ENCODE results near the gene MIOX.

Gene MIOX

DNA sequence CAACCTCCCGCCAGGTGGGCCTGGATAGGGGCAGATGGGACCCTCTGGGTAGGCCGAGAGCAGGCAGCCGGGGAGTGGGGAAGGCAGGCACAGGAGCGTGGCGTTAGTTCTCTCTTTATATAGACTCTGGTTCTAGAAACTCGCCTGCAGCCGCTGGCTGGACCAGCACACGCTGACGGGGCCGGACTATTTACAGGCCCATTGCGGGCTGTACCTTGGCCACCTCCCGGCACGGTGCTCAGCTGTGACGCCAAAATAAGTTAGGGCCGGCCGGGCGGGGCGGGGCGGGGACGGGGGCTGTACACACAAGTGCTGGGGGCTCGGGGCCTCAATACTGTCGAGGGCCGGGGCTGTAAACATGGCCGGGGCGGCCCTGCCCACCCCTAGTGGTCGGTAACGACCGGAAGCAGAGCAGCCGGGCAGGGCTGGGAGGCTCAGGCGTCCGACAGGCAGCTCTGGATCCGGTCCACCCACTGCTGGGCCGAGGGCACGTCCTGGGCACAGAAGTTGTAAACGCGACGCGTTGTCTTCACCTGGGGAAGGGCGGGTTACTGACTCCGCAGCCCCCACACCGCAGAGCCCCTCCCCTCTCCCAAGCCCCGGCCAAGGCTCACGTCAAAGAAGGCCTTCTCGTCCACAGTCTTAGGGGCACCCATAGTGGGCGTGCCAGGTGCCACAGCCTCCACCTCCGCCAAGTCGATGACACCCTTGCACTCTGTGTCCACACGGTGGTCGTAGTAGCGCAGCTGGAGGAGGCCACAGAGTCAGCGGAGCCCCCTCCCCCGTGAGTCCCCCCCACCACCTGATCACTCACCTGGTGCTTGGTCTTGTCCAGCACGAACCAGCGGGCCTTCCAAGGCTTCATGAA, 39.7 kb upstream of the MIOX start:
- Histone ChIP-seq H3K4me2 (peak overlapping the region in 8 of 11 experiments; percentile 77 to 98 (median 93); a peak in 12 of 22 replicates), H3K36me3 (peaks cover 51 to 88% (median 73%) of the 10 kb centered on the region in 11 experiments), H3K4me3 (no peak overlapping the region), H3K4me1 (peaks cover 37 to 69% (median 63%) of the 10 kb centered on the region in 10 experiments), H3K27ac (0 out of 22 replicates have a peak overlapping the region, but pooled peaks of 1 of the 11 experiments have one; percentile 65), H3K9ac (peak overlapping the region in 6 of 11 experiments; percentile 19 to 73 (median 64); a peak in 3 of 22 replicates), H4K20me1 (peaks cover 23 to 87% (median 70%) of the 10 kb centered on the region in 11 experiments; a peak in 20 of 22 replicates), H3K27me3 (no peaks in the 10 kb centered on the region), H3K9me3 (replicated peaks in 1 of 11) (peaks cover 0 to 4% (median 0%) of the 10 kb centered on the region in 11 experiments; a peak in 1 of 22 replicates)
- no peak for TF ChIP-seq Cebpa-rat (IDR thresholded peaks at IDR 0.05)

DNA sequence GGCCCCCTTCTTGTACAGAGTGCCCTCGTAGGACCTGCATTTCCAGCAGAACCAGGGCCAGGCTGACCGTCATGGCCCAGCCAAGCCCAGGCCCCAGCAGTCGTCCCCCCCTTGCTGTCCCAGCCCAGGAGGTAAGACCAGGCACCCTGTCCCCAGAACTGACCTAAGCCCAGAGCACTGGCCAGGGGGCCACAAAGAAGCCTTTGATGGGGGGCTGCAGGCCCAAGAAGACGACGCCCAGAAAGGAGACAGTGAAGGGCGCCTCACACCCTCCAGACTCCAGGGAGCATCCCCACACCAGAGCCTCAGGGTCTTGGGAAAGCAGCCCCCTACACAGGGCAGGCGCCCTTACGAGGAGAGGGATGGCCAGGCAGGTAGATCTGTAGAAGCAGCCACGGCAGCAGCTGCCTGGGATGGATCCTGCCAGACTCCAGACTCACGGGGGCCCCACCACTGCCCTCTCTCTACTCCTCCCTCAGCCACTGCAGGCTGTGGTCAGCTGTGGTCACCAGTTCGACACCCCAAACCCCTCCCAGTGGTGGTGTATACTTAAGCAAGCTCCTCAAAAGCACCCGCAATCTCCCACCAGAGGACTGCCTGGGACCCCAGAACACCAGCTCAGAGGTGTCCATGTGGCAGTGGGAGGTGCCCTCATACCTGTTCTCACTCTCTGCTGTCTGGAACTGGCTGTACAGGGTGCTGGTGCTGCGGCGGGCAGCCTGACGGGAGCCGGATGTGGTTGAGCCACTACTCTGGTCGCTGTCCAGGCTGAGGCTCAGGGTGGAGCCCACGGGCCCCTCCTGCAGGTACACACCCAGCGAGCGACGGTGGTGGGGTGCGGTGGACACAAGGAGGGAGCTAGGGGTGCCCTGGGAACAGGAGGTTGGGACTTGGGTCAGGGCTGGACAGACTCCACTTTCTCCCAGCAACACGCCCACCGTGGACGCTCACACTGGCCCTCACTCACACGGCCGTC, 38.8 kb upstream of the MIOX start:
- peaks cover 0 to 4% (median 0%) of the 10 kb centered on the region in 11 experiments; a peak in 1 of 22 replicates for H3K9me3 ChIP-seq (replicated peaks in 1 of 11)
- peaks cover 19 to 87% (median 67%) of the 10 kb centered on the region in 11 experiments; a peak in 20 of 22 replicates for H4K20me1 ChIP-seq
- H3K4me3 ChIP-seq = no peak overlapping the region
- no peak for TF ChIP-seq Cebpa-rat (IDR thresholded peaks at IDR 0.05)
- peaks cover 53 to 92% (median 79%) of the 10 kb centered on the region in 11 experiments for H3K36me3 ChIP-seq
- peaks cover 43 to 68% (median 63%) of the 10 kb centered on the region in 10 experiments for H3K4me1 ChIP-seq
- H3K27me3 ChIP-seq = no peaks in the 10 kb centered on the region
- H3K9ac ChIP-seq = 0 out of 22 replicates have a peak overlapping the region, but pooled peaks of 1 of the 11 experiments have one; percentile 45
- H3K27ac ChIP-seq = peak overlapping the region in 2 of 11 experiments; percentile 39 to 43; a peak in 3 of 22 replicates
- H3K4me2 ChIP-seq = 0 out of 22 replicates have a peak overlapping the region, but pooled peaks of 4 of the 11 experiments have one; percentile 55 to 80 (median 69)

DNA sequence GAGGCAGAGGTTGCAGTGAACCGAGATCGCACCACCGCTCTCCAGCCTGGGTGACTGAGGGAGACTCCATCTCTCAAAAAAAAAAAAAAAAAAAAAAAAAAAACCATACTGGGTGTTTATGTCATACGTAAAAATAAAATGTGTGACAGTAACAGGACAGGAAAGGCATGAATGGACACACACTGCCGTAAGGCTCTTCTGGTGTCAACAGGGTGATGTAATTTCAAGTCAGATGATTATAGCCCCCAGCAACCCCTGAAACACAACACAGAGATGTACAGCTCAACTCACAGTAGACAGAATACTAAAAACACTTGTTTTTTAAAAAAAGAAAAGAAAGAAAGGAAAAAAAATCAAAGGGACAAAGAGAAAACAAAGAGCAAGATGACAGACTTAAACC, 34.0 kb upstream of the MIOX start:
- H3K27ac ChIP-seq = peak overlapping the region in 3 of 11 experiments; percentile 5 to 56 (median 55); a peak in 4 of 22 replicates
- H3K4me3 ChIP-seq = no peak overlapping the region
- no peak overlapping the region for H3K9ac ChIP-seq
- H3K9me3 ChIP-seq (replicated peaks in 1 of 11) = peaks cover 0 to 4% (median 0%) of the 10 kb centered on the region in 11 experiments; a peak in 1 of 22 replicates
- TF ChIP-seq Cebpa-rat (IDR thresholded peaks at IDR 0.05) = no peak
- H3K4me1 ChIP-seq = peaks cover 23 to 46% (median 32%) of the 10 kb centered on the region in 10 experiments
- H3K36me3 ChIP-seq = peaks cover 75 to 97% (median 89%) of the 10 kb centered on the region in 11 experiments
- H3K4me2 ChIP-seq = peak overlapping the region in 2 of 11 experiments; percentile 28; a peak in 3 of 22 replicates
- H4K20me1 ChIP-seq = peaks cover 12 to 96% (median 63%) of the 10 kb centered on the region in 11 experiments; a peak in 21 of 22 replicates
- H3K27me3 ChIP-seq = no peaks in the 10 kb centered on the region

DNA sequence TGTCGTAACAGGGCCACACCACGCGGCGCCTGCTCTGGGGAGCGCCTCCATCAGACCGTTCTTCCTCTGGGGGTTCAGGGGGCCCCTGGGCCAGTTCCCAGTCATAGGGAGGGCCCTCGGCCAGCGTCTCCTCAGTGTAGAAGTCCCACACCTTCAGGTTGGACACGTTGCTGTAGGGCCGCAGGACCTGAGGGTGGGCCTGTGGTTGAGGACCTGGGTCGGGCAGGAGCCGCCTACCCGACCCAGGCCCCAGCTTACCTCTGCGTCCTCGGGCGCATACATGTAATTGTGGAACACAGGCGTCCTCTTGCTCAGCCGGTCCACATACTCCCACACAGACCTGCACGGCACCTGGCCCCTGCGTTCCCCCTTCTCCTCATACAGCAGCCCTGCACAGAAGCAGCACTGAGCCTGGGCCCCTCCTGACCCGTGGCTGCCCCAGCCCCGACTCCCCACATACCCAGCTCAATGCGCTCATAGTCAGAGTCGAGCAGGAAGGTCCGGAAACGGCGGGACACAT, 32.0 kb upstream of the MIOX start:
- peaks cover 78 to 98% (median 91%) of the 10 kb centered on the region in 11 experiments for H3K36me3 ChIP-seq
- no peak overlapping the region for H3K9ac ChIP-seq
- peaks cover 11 to 96% (median 60%) of the 10 kb centered on the region in 11 experiments; a peak in 21 of 22 replicates for H4K20me1 ChIP-seq
- H3K4me3 ChIP-seq = no peak overlapping the region
- H3K27me3 ChIP-seq = no peaks in the 10 kb centered on the region
- no peak overlapping the region for H3K27ac ChIP-seq
- peaks cover 9 to 30% (median 17%) of the 10 kb centered on the region in 10 experiments for H3K4me1 ChIP-seq
- peaks cover 0 to 4% (median 0%) of the 10 kb centered on the region in 11 experiments; a peak in 1 of 22 replicates for H3K9me3 ChIP-seq (replicated peaks in 1 of 11)
- no peak for TF ChIP-seq Cebpa-rat (IDR thresholded peaks at IDR 0.05)
- H3K4me2 ChIP-seq = no peak overlapping the region

DNA sequence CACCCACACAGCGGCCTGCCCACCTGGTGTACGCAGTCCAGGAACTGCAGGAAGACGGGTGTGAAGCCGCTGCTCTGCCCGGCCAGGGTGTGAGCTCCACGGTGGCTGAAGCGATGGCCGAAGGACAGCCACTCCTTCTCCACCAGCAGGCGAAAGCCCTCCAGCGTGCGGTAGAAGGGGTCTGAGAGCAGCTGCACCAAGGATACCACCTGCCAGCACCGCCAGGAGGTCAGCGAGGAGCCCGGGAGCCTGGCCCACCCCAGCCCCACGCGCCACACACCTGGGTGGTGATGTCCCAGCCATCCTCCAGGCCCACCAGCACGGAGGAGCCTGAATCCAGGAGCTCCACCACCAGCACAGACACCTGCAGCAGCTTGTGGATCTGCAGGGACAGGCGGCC, 31.5 kb upstream of the MIOX start:
- H3K4me2 ChIP-seq = no peak overlapping the region
- no peak for TF ChIP-seq Cebpa-rat (IDR thresholded peaks at IDR 0.05)
- H3K36me3 ChIP-seq = peaks cover 80 to 99% (median 92%) of the 10 kb centered on the region in 11 experiments
- H3K9ac ChIP-seq = no peak overlapping the region; a peak in 1 of 22 replicates
- H3K9me3 ChIP-seq (replicated peaks in 1 of 11) = peaks cover 0 to 4% (median 0%) of the 10 kb centered on the region in 11 experiments; a peak in 1 of 22 replicates
- H3K27ac ChIP-seq = no peak overlapping the region
- H3K4me3 ChIP-seq = no peak overlapping the region
- no peaks in the 10 kb centered on the region for H3K27me3 ChIP-seq
- peaks cover 5 to 96% (median 55%) of the 10 kb centered on the region in 11 experiments; a peak in 20 of 22 replicates for H4K20me1 ChIP-seq
- peaks cover 3 to 24% (median 11%) of the 10 kb centered on the region in 10 experiments; a peak in 19 of 20 replicates for H3K4me1 ChIP-seq

DNA sequence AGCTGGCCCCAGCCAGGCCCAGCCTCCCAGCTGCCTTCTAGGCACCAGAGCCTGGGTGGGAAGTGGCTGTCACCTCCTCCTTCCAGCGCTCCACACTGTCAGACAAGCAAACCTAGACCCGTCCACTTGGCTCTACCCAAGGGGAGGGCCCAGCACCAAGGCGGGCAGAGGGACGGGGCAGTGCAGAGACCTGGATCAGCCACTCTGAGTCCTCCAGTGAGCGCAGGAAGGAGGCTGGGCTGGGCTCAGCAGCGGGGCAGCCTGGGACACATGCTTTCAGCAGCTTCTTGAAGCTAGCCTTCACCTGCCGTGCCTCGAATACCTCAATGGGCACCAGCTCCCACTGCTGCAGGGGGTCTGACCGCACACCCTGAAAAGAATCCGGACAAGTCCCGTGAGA, 30.6 kb upstream of the MIOX start:
- Histone ChIP-seq H3K4me2 (no peak overlapping the region), H4K20me1 (peaks cover 0 to 96% (median 51%) of the 10 kb centered on the region in 11 experiments; a peak in 18 of 22 replicates), H3K36me3 (peaks cover 80 to 99% (median 92%) of the 10 kb centered on the region in 11 experiments), H3K27ac (no peak overlapping the region), H3K9ac (no peak overlapping the region), H3K9me3 (replicated peaks in 1 of 11) (peaks cover 0 to 3% (median 0%) of the 10 kb centered on the region in 11 experiments; a peak in 1 of 22 replicates), H3K4me1 (peaks cover 0 to 20% (median 6%) of the 10 kb centered on the region in 10 experiments; a peak in 10 of 20 replicates), H3K27me3 (no peaks in the 10 kb centered on the region), H3K4me3 (no peak overlapping the region)
- TF ChIP-seq Cebpa-rat (IDR thresholded peaks at IDR 0.05) = no peak

DNA sequence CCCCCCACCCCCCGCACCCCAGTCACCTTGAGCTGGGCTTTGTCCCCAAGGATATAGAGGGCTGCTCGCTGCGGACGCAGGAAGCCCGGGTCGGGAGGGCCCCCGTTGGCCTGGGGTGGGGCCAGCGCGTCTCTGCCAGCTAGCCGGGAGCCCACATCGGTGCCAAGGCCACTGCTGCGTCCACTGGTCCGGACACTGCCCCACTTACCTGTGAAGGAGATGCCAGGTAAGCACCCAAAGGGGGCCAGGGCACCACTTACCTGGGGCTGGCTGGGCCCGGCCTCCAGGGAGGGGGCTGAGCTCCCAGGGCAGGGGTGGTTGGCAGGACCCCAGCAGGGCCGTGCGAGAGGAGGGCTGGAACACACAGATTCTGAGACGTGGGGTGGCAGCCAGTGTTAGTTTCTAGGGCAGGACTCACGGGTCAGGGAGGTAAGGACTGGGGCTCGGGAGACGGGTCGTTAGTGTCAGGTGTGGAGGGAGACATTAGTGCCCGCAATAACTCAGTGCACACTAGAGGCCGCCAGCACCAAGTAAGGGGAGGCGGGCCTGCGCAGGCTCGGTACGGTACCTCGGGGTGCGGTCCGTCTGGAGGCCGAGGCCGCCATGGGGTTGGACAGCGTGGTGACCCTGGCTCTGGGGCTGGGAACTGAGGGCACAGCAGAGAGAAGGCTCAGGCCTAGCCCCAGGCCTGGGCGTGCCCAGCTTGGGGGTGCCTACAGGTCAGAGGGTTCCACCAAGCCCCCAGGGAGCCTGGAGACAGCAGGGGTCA, 30.0 kb upstream of the MIOX start:
- no peak overlapping the region for H3K9ac ChIP-seq
- no peak overlapping the region for H3K4me3 ChIP-seq
- no peak overlapping the region for H3K27ac ChIP-seq
- peaks cover 0 to 20% (median 6%) of the 10 kb centered on the region in 10 experiments; a peak in 9 of 20 replicates for H3K4me1 ChIP-seq
- H3K4me2 ChIP-seq = no peak overlapping the region
- peaks cover 80 to 99% (median 92%) of the 10 kb centered on the region in 11 experiments for H3K36me3 ChIP-seq
- TF ChIP-seq Cebpa-rat (IDR thresholded peaks at IDR 0.05) = no peak
- no peaks in the 10 kb centered on the region for H3K9me3 ChIP-seq (replicated peaks in 1 of 11)
- H3K27me3 ChIP-seq = no peaks in the 10 kb centered on the region
- H4K20me1 ChIP-seq = peaks cover 0 to 96% (median 53%) of the 10 kb centered on the region in 11 experiments; a peak in 18 of 22 replicates
